SHP77 treated with DMSO at 0.1 percent for 48 hours (cell line): ENCODE results near the gene HDAC5.

Experiments used
- DNase-seq: peaks from one replicate; lab custom pipeline; 2025; lab: John Stamatoyannopoulos, UW

HDAC5 gene

DNA sequence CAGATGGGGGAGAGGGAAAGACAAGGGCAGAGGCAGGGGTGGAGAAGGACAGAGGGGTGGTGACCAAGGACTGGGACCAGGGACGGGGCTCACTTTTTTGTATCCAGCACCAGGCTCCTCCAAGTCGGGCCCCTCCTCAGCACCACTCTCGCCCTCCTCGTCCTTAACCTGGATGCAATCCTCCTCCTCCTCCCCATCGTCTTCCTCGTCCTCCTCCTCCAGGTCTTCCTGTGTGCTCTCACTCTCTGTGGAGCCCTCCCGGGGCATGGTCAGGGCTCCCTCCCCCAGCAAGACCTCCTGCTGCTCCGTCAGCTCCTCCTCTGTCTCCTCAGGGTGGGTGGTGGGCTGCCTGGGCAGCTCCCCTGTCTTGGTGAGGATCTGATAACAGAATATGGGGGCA is 36.1 kb downstream of the HDAC5 start:
- no peak for DNase-seq

DNA sequence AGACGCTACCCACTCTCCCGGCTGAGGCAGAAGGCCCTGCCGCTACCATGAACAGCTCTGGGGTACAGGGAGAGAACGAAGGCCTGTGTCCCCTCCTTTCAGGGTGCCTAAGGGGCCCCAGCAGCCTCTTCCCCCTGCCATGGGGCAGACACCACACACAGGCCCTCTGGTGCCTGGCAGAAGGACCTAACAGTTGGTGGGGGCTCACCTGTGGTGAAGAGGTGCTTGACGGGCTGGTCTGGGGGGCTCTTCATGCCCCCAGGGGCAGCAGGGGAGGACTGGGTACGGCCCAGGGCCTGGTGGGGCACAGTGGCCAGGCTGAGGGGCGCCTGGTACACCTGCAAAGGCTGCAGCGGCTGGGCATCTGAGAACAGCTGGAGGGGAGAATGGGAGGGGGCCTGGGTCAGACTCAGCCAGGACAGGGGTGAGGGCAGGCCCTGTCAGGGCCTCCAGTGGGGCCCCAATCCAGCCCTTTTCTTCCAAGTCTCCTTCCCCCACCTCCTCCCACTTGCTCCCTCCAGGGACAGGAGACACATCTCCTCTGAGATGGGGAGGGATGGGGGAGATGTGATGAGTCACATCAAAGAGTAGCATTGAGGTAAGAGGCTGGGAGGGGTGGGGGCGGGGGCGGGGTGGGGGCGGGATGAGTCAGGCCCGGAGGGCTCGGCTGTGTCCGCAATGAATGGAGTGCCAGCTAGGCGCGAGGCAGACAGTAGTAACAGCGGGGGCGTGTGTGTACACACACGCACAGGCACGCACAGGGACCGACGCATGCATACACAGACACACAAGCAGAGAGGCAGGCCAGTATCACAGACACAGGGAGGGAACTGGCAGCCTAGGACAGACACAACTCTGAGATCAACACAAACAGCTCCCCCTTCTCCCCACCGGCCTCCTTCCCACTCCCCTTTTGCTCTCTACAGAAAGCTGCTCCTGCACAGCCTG is 36.8 kb downstream of the HDAC5 start:
- DNase-seq: peak; percentile 53

DNA sequence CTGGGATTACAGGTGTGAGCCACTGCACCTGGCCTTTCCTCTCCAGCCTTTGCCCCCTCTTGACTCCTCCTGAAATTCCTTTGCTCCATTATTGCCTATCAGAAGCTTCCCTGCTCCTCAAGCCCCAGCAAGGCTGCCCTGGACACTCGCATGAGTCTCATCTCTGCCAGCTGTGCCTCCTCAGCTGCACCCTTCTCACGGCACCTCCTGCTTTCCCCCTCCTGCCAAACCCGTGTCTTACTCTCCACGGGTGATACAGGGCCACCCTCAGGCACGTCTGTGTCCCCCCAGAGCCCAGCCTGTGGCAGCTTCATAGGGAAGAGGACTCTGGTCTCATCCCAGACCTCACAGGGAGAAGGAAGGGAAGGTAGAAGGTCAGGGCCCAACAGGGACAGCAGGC is 37.5 kb downstream of the HDAC5 start:
- DNase-seq: no peak

DNA sequence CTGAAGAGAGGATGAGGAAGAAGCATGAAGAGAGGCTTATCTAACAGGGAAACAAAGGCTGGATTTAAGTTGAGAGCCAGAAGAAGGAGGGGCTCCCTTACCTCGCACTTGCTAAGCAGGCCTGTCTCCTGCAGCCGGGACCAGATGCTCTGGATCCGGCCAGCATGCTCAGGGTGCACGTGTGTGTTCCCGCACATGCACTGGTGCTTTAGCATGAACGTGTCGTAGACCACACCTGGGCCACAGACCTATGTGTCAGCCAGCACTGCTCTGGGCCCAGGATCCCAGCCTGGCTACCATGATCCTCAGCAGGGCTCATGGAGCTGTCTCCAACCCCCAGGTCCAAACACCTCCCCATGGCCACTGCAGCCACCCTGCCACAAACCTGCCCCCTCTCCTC is 38.5 kb downstream of the HDAC5 start:
- no peak for DNase-seq

DNA sequence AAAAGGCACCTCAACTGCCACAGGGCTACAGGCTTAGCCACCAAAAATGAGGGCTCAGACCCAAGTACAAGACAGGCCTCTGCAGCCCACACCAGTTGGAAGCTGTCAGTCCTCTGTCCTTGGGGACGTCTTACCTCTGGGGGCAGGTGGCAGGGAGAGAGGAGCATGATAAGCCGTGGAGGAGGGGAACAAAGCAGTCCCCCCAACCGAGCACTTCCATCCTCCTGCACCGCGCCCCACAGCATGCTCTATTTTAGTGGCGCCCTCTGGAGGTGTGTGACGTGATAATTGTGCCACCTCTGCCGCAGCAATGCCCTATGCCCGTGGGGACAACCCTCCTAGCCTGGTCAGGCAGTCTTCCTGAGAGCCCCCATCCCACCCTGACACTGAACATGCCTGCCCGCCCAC is 39.3 kb downstream of the HDAC5 start:
- no peak for DNase-seq

DNA sequence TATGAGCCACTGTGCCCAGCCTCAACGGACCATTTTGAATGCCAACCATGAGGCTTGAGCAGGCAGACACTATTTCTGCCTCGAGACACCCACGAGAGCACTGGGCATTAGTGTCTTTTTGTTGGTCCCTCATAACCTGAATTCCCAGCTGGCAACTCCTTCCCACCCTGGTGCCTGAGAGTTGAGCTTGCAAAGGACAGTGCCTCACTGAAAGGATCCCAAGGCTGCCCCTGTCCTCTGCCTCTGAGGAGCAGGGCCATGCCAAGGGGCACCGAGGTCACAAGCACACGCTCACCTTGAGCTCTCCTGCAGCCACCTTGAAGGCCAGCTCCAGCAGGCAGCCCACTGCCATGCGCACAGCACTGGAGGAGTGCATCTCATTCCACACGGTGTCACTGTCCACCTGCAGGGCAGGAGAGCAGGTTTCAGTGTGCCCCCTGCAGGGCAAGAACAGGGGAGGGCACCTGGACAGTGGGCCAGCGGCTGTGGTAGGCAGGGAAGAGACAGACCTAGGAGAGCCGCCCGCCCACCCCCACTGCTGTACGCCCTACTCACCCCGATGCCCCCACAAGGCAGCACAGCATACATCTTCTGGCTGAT is 40.1 kb downstream of the HDAC5 start:
- DNase-seq: peak; percentile 46

DNA sequence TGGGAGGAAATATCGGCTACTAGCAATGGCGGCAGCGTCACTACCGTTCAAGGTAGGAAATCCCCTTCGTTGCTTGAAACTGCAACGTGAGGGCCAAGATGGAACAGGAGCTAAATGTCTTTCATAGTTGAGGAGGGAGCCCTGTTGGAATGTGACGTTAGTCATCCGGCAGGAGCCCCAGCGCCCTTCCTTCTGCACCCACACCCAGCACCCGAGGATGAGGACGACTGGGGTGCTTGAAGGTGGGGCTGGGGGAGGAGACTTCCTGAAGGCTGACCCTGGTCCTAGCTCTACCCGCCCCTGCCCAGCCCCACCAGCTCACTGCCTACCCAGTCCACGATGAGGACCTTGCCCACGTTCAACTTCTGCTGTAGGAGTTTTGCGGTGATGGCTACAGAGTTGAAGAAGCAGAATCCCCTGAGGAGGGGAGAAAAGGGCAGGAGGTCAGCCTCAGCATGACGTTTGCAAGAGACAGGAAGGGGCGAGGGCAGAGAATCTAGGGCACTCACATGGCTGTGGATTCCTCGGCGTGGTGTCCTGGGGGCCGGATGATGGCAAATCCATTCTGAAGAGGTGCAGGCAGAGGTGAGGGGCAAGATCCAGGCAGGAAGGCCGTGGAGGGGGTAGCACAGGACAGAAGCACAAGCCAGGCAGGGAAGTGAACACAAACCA is 41.0 kb downstream of the HDAC5 start:
- no peak for DNase-seq

DNA sequence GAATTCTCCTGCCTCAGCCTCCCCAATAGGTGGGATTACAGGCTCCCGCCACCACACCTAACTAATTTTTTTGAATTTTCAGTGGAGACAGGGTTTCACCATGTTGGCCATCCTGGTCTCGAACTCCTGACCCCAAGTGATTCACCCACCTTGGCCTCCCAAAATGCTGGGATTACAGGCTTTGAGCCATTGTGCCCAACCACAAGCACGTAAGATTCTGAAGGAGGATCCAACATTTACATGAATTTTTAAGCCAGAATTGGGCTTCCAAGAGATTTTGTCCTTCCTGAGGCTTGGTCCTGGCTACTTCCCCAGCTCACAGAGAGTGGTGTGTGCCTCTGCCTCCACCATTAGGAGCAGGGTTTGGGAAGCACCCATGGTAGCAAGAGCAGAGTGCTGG is 41.8 kb downstream of the HDAC5 start:
- DNase-seq: no peak

DNA sequence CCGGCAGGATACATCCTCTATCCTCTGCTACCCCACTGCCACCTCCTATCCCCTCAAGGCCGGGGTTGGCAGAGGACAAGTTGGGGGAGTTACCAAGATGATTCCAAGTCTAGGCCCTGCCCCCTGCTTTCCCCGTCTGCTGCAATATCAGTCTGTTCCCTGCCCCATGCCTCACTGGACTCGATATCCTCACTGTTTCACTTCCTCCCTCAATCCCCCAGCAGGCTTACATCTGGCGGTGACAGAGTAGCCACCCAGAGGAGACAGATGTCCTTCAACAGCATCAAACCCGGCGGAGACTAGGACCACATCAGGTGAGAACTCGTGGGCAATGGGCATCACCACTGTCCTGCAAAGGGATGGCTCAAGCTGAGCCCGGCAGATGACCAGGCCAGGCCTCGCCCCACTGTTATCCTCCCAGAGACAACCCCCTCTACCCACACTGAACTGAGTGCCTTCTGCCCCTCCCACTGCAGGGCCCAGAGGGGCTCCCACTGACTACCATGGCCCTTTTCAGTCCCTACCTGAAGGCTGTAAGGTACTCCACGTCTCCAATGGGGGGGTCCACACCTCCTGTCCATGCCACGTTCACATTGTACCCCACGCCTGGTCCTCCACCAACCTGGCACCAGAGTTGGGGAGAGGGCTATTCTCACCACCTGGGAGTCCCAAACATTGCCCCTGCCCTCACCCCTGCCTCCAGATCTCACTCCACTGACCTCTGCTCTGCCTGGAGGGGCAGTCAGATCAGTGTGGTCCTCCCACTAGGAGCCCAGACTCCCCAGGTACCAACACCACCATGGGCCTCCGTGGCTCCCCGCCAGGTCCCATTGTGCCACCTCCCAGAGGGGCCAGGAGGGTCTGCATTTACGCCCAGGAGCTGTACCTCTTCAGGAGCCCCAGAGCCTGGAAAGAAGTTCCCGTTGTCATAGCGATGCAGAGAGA is 43.3 kb downstream of the HDAC5 start:
- DNase-seq: no peak

DNA sequence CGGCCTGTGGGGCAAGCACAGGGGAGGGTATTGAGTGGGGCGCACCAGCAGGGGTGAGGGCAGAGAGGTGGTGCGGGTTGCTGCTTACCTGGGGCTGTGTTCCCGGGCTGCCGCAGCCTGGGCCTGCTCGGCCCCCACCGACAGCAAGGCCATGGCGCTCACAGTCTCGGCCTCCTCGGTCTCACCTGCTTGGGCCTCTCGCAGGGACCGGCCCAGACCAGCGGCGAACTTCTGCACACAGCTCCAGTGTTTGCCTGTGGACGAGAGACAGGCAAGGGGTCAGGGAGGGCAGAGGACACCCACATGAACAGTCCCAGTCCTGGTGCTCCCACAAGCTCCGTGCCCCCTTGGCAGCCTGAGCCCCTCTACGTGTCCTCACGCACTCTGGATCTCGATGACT is 45.0 kb downstream of the HDAC5 start:
- no peak for DNase-seq

DNA sequence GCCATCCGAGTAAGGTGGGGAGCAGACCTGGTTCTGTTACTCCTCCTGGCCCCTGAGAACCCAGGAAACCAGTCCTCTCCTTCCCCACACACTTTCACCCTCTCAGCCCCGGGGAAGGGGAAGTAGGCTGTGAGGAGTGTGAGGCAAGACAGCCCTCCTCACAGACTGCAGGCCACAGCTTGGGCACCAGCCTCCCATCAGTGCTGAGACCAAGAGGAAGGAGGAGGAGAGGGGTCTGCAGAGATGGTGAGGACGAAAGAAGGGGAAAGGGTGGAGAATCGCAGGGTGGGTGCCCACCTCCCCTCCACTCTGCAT is 45.9 kb downstream of the HDAC5 start:
- DNase-seq: no peak

DNA sequence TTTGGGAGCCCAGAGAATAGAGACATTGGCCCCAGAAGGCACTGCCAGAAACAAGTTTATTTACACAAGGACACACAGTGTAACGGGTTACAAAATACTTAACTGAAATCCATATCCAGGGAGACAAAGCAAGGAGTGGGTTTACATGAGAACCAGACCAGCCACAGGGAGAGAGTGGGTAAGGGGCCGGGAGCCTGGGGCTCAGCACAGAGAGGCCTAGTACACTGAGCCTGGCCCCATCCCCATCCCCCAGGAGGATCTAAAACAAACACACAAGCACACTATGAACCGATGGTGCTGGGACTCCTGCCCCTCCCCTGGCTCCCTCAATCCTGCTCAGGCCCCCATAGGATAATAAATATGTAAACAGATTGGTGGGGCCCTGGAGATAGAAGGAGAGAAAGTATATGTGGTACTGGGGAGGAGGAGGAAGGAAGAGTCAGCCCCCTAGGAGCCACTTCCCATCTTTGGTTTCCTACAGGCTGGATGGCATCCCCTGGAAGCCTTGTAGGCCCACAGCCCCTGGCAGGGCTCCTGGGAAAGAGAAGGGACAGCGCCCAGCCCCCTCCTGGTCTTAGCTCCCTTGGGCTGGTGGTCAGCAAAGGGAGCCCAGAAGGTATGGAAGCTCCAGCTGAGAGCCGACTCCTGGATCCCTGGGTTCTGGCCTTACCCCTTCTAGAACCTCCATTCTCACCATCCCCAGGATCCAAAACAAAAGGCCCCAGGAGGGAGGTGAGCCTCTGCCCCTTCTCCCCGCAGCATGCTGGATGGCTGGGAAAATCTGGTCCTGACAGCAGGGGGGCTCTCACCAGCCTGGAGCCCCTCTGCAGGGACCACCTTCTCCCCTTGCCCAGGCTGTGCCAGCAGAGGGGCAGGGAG is 46.5 kb downstream of the HDAC5 start:
- DNase-seq: no peak

DNA sequence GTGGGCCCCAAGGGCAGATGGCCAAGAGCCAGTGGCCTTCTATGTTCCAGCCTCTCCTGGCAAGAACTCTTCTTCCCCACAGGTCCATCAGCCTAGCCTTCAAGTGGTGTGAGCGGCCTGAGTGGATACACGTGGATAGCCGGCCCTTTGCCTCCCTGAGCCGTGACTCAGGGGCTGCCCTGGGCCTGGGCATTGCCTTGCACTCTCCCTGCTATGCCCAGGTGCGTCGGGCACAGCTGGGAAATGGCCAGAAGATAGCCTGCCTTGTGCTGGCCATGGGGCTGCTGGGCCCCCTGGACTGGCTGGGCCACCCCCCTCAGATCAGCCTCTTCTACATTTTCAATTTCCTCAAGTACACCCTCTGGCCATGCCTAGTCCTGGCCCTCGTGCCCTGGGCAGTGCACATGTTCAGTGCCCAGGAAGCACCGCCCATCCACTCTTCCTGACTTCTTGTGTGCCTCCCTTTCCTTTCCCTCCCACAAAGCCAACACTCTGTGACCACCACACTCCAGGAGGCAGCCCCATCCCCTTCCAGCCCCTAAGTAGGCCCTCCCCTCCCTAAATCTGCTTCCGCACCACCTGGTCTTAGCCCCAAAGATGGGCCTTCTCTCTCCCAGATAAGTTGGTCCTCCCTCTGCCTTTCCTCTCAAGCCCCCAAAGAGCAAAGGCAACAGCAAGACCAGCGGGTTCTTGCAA is 47.7 kb downstream of the HDAC5 start:
- no peak for DNase-seq

DNA sequence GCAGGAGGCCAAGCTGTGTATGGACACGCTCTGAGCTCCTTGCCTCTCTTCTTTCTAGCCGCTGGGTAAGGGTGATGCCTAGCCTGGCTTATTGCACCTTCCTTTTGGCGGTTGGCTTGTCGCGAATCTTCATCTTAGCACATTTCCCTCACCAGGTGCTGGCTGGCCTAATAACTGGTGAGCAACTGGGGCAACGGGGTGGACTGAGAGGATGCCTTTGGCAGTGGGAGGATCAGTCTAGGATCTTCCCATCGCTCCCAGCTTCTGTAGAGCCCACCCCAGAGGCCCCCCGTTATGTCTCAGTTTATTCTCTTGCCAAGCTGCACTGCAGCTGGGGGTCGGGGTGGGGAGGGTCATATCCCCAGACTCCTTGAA is 48.5 kb downstream of the HDAC5 start:
- DNase-seq: no peak

DNA sequence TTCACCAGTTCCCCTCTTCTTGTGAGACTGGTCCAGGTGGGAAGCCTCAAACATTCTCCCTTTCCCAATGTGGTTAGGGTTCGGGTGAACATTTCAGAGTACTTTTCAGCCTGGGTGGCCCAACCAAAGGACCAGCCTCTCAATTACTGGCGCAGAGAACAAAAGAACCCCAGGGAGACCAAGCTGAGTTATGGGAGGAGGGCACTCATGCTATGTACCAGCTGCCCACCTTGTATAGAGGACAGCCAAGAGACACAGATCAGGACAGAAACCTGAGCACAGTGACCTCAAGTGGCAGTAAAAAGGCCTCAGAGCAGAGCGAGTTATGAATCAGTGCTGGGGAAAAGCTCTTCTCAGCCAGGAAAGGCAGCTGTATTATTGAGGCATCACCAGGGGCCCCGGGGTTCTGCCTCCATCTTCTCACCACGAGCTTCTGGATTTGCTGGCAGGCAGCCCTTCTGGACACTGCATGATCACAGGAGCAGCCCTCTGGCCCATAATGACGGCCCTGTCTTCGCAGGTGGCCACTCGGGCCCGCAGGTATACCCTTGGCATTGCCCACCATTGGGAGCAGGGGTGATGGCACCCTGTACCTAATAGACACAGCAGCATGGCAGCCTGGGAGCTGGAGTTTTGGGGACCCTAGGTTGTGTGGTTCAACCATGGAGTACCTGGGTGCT is 49.1 kb downstream of the HDAC5 start:
- no peak for DNase-seq

DNA sequence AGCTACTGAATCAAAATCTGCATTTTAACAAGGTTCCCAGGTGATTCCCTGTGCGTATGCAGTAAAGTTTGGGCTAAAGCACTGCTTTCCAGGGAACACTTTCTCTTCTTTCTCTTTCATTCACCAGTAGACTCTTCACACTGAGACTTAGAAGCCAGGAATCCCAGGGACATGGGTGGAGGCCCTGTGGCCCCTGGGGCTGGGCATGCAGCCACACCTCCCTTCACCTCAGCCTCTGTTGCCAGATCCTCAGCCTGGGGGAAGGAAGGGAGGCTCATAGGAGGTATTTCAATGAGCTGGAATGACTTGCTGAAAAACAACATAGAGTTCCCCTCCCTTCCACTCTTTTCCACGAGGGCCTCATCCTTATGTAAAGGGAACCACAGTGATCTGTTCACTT is 51.7 kb downstream of the HDAC5 start:
- DNase-seq: no peak

DNA sequence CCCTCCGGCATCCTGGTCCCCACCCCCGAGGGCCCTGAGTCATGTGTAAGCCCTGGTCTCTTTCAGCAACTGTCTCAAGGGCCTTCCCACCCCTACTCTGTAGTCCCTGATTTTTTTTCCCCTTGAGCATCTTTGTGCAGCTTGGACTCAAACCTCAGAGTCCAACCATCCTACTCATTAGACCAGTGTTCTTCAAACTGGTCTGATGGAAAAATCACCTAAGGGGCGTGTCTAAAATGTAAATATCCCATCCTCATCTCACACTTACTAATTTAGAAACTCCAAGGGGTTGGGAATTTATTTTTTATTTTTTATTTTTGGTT is 52.3 kb downstream of the HDAC5 start:
- no peak for DNase-seq

DNA sequence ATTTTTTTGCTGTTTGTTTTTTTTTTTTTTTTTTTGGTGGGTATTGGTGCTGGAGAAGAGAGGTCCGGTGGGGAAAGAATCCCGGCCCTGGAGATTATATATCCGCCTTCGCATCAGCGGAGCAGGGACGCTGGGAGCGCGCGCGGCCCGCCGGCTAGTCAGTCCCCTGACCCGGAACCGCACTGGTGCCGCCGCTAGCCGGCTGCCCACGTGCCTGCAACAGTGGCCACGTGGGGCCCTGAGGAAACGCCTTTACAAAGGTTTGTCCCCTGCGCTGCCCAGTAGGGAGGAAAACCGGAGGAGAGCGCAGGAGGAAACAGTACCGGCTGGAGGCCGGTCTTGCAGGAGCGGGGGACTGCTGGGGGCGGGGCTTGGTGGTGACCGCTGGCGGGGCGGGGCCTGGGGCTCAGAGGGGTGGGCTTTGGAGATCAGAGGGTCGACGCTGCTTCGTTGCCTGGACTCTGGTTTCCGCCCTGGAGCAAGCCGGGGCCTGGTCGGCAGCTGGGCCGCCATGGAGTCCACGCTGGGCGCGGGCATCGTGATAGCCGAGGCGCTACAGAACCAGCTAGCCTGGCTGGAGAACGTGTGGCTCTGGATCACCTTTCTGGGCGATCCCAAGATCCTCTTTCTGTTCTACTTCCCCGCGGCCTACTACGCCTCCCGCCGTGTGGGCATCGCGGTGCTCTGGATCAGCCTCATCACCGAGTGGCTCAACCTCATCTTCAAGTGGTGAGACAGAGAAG is 52.8 kb downstream of the HDAC5 start, which contains the start of gene G6PC3:
TSS of gene G6PC3 (plus strand) at position 281 of the 743 bp plus-strand sequence. CDS start at position 512, 231 bp downstream.
- peak; percentile 98 for DNase-seq

DNA sequence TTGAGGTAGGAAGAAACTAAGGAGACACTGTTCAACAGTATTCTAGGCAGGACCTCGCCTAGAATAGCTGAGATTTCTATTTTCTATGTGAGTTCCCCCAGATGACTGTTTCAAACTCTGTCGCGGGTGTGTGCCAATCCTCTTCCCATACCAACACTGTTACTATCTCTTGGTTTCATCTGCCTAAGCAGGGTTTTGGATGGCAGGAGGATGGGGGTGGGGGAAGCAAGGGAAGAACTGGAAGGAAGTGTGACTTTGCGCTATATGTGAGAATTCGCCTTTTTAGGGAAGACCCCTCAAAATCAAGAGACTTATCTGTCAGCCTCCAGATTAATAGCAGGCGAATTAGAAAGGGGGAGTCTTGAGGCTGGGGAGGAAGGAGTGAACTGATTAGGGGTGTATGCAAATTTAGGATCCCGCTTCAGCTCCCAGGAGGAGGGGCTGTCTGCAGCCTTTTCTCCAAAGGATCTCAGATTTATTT is 53.4 kb downstream of the HDAC5 start:
- DNase-seq: no peak
